Glutamatergic neuron (in vitro differentiated cells): ENCODE results near the gene PPP1R8. TPM values are rescaled to one million over a fixed set of nuclear protein-coding genes. Genes with fewer than 3 reads are reported as not detected.

Source experiments
- DNase-seq: peaks from one replicate; pipeline ENCODE4 v3.0.0; 2022
- H3K27ac Mint-ChIP-seq: one replicate; pipeline ENCODE4 v1.8.0; 2020; ENCODE audit warnings: mild to moderate bottlenecking, mixed read lengths, inconsistent platforms; ENCODE audit not compliant: unreplicated experiment
- H3K27me3 Mint-ChIP-seq: one replicate; pipeline ENCODE4 v1.8.0; 2020; ENCODE audit warnings: mild to moderate bottlenecking, moderate library complexity, mixed read lengths, inconsistent platforms; ENCODE audit not compliant: unreplicated experiment
- H3K36me3 Mint-ChIP-seq: one replicate; pipeline ENCODE4 v1.8.0; 2020; ENCODE audit warnings: mild to moderate bottlenecking, mixed read lengths, inconsistent platforms; ENCODE audit not compliant: unreplicated experiment
- H3K4me1 Mint-ChIP-seq: one replicate; pipeline ENCODE4 v1.8.0; 2020; ENCODE audit warnings: mild to moderate bottlenecking, low read depth, mixed read lengths, inconsistent platforms; ENCODE audit not compliant: unreplicated experiment
- H3K4me3 Mint-ChIP-seq: one replicate; pipeline ENCODE4 v1.8.0; 2020; ENCODE audit warnings: mild to moderate bottlenecking, mixed read lengths, inconsistent platforms; ENCODE audit not compliant: unreplicated experiment
- H3K9me3 Mint-ChIP-seq: one replicate; pipeline ENCODE4 v1.8.0; 2020; ENCODE audit warnings: mild to moderate bottlenecking, moderate library complexity, mixed read lengths, inconsistent platforms; ENCODE audit not compliant: unreplicated experiment
- total RNA-seq: library from RNA; stranded (reverse); fragmentation: NEBNext Ultra II Directional; extraction: Animal tissue kit (Norgen Biotek cat#: 25700); gene quantifications from one replicate; pipeline ENCODE4 v1.2.1, GENCODE V29; 2021; ENCODE audit not compliant: unreplicated experiment
- TF ChIP-seq, protein P1 (sequence below): fragments of 200-600 bp; sonication (generic); IDR thresholded peaks from one replicate; pipeline ENCODE4 v1.5.0; 2021; ENCODE audit not compliant: partially characterized antibody, unreplicated experiment

The PPP1R8 gene
- total RNA-seq, 1 donor from 2014 or later: 60.2 TPM

DNA sequence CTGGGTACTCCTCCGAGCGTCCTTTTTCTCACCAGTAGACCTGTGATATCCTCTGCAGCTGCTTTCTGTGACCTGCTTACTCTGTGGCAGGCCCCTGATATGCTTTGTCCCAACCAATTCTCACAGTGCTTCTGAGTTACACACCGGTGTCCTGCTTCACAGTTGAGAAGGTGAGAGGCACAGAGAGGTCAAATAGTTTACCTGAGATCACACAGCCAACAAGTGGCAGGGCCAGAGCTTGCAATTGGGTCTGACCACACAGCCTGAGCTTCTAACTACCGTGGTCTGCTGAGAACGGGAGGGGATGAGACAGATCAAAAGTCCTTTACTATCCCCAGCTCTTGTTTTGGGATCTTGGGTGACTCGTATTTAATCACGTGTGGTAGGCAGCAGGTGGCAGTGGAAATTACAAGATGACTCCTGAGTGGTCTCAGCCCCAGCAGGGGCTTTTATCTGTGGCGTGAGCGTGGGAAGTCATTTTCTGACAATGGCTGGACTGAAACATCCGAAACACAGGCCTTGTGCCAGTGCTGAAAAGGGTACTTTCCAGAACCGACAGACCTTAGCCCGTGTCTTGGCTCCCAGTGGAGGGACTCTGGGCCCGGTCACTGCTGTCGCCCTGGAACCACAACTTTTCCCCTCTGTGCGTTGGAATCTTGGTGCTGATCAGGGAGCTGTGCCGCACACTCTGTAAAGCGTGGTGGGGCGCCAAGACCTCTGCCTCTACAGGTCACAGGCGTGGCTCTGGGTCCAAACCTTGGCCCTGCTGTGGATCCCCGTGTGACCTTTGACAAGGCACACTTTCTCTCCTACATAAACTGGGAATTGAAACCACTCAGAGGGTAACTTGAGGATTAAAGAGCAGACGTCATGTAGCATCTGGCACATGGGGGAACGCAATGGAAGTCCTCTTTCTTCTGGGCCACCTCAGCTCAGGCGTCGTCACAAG lies 53.7 kb downstream of the PPP1R8 start:
- TF ChIP-seq, protein P1, sequence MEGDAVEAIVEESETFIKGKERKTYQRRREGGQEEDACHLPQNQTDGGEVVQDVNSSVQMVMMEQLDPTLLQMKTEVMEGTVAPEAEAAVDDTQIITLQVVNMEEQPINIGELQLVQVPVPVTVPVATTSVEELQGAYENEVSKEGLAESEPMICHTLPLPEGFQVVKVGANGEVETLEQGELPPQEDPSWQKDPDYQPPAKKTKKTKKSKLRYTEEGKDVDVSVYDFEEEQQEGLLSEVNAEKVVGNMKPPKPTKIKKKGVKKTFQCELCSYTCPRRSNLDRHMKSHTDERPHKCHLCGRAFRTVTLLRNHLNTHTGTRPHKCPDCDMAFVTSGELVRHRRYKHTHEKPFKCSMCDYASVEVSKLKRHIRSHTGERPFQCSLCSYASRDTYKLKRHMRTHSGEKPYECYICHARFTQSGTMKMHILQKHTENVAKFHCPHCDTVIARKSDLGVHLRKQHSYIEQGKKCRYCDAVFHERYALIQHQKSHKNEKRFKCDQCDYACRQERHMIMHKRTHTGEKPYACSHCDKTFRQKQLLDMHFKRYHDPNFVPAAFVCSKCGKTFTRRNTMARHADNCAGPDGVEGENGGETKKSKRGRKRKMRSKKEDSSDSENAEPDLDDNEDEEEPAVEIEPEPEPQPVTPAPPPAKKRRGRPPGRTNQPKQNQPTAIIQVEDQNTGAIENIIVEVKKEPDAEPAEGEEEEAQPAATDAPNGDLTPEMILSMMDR: no peak
- H3K27me3 Mint-ChIP-seq: peaks cover 4% of the 10 kb centered on the region
- no peak for DNase-seq
- no peak overlapping the region for H3K27ac Mint-ChIP-seq
- H3K36me3 Mint-ChIP-seq: no peaks in the 10 kb centered on the region
- no peak overlapping the region for H3K4me3 Mint-ChIP-seq
- no peaks in the 10 kb centered on the region for H3K9me3 Mint-ChIP-seq
- peaks cover 2% of the 10 kb centered on the region for H3K4me1 Mint-ChIP-seq

DNA sequence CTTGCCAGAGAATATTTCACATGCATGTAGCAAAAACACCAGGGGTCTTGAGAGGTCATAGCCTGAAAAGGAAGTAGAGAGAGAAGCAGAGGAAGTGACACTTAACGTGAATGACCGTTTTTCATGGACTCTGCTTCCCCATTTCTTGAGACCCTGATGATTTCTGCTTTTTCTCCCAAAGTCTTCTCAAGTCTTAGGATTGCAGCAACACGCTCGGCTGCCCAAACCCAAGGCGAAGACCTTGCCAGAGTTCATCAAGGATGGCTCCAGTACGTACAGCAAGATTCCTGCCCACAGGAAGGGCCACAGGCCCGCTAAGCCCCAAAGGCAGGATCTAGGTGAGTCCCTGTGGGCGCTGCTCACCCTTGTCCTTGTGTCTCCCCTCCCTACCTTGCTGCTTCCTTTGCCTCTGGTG lies 54.5 kb downstream of the PPP1R8 start:
- no peak overlapping the region for H3K27ac Mint-ChIP-seq
- no peaks in the 10 kb centered on the region for H3K4me1 Mint-ChIP-seq
- no peak for DNase-seq
- no peaks in the 10 kb centered on the region for H3K9me3 Mint-ChIP-seq
- H3K27me3 Mint-ChIP-seq: peaks cover 4% of the 10 kb centered on the region
- TF ChIP-seq, protein P1: no peak
- H3K4me3 Mint-ChIP-seq: no peak overlapping the region
- no peaks in the 10 kb centered on the region for H3K36me3 Mint-ChIP-seq

- no peak overlapping the region for H3K27ac Mint-ChIP-seq
- no peaks in the 10 kb centered on the region for H3K4me1 Mint-ChIP-seq
- H3K4me3 Mint-ChIP-seq: no peak overlapping the region
- no peak for DNase-seq
- peaks cover 4% of the 10 kb centered on the region for H3K27me3 Mint-ChIP-seq
- H3K9me3 Mint-ChIP-seq: no peaks in the 10 kb centered on the region
- no peaks in the 10 kb centered on the region for H3K36me3 Mint-ChIP-seq
- TF ChIP-seq, protein P1: no peak
Observed at GRCh38 chr1:27885621-27886352, 55.2 kb downstream of the PPP1R8 start.

GRCh38 chr1:27886353-27886679 lies 55.7 kb downstream of the PPP1R8 start:
- Mint-ChIP-seq H3K27me3 (peaks cover 2% of the 10 kb centered on the region), H3K9me3 (no peaks in the 10 kb centered on the region), H3K27ac (no peak overlapping the region), H3K4me1 (no peaks in the 10 kb centered on the region), H3K36me3 (no peaks in the 10 kb centered on the region), H3K4me3 (no peak overlapping the region)
- no peak for DNase-seq
- TF ChIP-seq, protein P1: no peak

DNA sequence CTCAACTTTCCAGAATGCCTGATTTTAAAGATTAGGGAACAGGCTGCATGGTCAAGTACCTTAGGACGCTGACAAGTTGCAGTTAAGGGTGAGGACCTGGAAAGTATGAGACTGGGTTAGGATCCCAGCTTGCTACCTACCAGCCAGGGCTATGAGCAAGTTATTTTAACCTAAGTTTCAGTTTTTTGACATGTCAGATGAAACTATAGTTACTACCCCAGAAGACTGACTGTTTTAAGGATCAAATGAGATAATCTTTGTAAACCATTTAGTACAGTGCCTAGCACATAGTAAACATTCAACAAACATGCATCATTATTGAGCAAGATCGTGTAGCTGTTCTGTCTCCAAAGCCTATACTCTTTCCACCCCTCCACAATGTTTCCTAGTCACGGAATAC lies 56.2 kb downstream of the PPP1R8 start:
- H3K4me1 Mint-ChIP-seq: no peaks in the 10 kb centered on the region
- no peak for DNase-seq
- H3K27ac Mint-ChIP-seq: no peak overlapping the region
- H3K9me3 Mint-ChIP-seq: no peaks in the 10 kb centered on the region
- H3K27me3 Mint-ChIP-seq: peaks cover 2% of the 10 kb centered on the region
- no peak overlapping the region for H3K4me3 Mint-ChIP-seq
- TF ChIP-seq, protein P1: no peak
- no peaks in the 10 kb centered on the region for H3K36me3 Mint-ChIP-seq
